HepG2 (cell line): ENCODE measurements around the gene DAD1. TPM values are rescaled to one million over a fixed set of nuclear protein-coding genes. Genes with fewer than 3 reads are reported as not detected.

Experiments used
- CC2D1A ChIP-seq: sonication (generic); formaldehyde crosslinking; IDR thresholded peaks from 2 replicates; pipeline ENCODE4 v1.8.1; 2023; ENCODE audit warnings: mild to moderate bottlenecking, missing genetic modification reagents
- CREB1 ChIP-seq, 2 experiments: fragments of 450-650 bp in 1 of 2; IDR thresholded peaks; 2 replicates each; pipeline ENCODE4 v1.6.1; 2016 to 2017; ENCODE audit warnings: control low read depth in 1 of 2, mild to moderate bottlenecking in 1 of 2, missing compliant biosample characterization in 1 of 2, missing genetic modification characterization in 1 of 2
- HMG20A ChIP-seq: IDR thresholded peaks from 2 replicates; pipeline ENCODE4 v1.6.1; 2016; ENCODE audit warnings: borderline replicate concordance
- HMGA1 ChIP-seq: sonication (generic); formaldehyde crosslinking; conservative IDR thresholded peaks from 2 replicates; pipeline ENCODE4 v1.4.0; 2020; ENCODE audit warnings: missing genetic modification reagents
- KDM1A ChIP-seq: IDR thresholded peaks from 2 replicates; pipeline ENCODE4 v1.6.1; 2016; ENCODE audit warnings: missing compliant biosample characterization
- KLF11 ChIP-seq: IDR thresholded peaks from 2 replicates; pipeline ENCODE4 v1.6.1; 2016; ENCODE audit warnings: missing compliant biosample characterization
- MBNL3 ChIP-seq: fragments of 250-450 bp; sonication (Bioruptor Pico); conservative IDR thresholded peaks from 2 replicates; pipeline ENCODE4 v1.8.0; 2022; ENCODE audit warnings: mild to moderate bottlenecking, inconsistent platforms
- MLLT10 ChIP-seq: sonication (generic); formaldehyde crosslinking; IDR thresholded peaks from 2 replicates; pipeline ENCODE4 v1.4.0; 2020; ENCODE audit warnings: missing genetic modification reagents
- NFYB ChIP-seq: sonication (generic); formaldehyde crosslinking; IDR thresholded peaks from 2 replicates; pipeline ENCODE4 v1.4.0; 2020; ENCODE audit warnings: missing genetic modification reagents
- SIN3B ChIP-seq: fragments of 150-350 bp; IDR thresholded peaks from 2 replicates; pipeline ENCODE4 v1.6.1; 2014; ENCODE audit warnings: low read length
- TAF15 ChIP-seq: fragments of 200-400 bp; formaldehyde crosslinking; IDR thresholded peaks from one replicate; pipeline ENCODE4 v1.6.1; 2018; ENCODE audit warnings: mild to moderate bottlenecking, low read depth, low read length; ENCODE audit not compliant: poor library complexity, severe bottlenecking
- TARDBP ChIP-seq: sonication (generic); formaldehyde crosslinking; IDR thresholded peaks from 2 replicates; pipeline ENCODE4 v1.8.0; 2022; ENCODE audit warnings: mild to moderate bottlenecking, missing genetic modification reagents
- TRIM22 ChIP-seq: fragments of 450-650 bp; IDR thresholded peaks from 2 replicates; pipeline ENCODE4 v1.6.1; 2017
- ZFP36 ChIP-seq: fragments of 150-350 bp; IDR thresholded peaks from 2 replicates; pipeline ENCODE4 v1.6.1; 2018; ENCODE audit warnings: borderline replicate concordance, low read length, low read depth; ENCODE audit not compliant: partially characterized antibody
- ZNF160 ChIP-seq: sonication (generic); formaldehyde crosslinking; IDR thresholded peaks from 2 replicates; pipeline ENCODE4 v1.8.0; 2022; ENCODE audit warnings: mild to moderate bottlenecking, inconsistent platforms, missing genetic modification reagents
- ZNF576 ChIP-seq: sonication (generic); formaldehyde crosslinking; IDR thresholded peaks from 2 replicates; pipeline ENCODE4 v1.4.0; 2020; ENCODE audit warnings: mild to moderate bottlenecking, missing genetic modification reagents
- ZNF619 ChIP-seq: sonication (generic); formaldehyde crosslinking; IDR thresholded peaks from 2 replicates; pipeline ENCODE4 v1.4.0; 2020; ENCODE audit warnings: mild to moderate bottlenecking, missing genetic modification reagents
- polyA plus RNA-seq, 8 experiments: library from polyadenylated mRNA; depleted of rRNA in 3 of 8; stranded (reverse) in 7 of 8; unstranded in 1 of 8; fragments of >200 nt; fragmentation: Illumina TruSeq in 4 of 8; extraction: Trizol in 4 of 8; gene quantifications; 2 replicates each; pipeline versions ENCODE4 v1.2.1 to v1.2.3, GENCODE V29; 2011 to 2016; ENCODE audit warnings: low read depth in 4 of 8, missing spikeins in 1 of 8, mixed read lengths in 1 of 8; ENCODE audit not compliant: insufficient read depth in 1 of 8
- total RNA-seq, 5 experiments: library from RNA; depleted of rRNA; stranded (reverse); fragments of >200 nt; fragmentation: Illumina TruSeq; extraction: Trizol; gene quantifications; 2 replicates each; pipeline ENCODE4 v1.2.3, GENCODE V29; 2016; ENCODE audit warnings: low read depth in 1 of 5
- TF ChIP-seq, protein P1 (sequence below), 2 experiments: sonication (generic) in 1 of 2; formaldehyde crosslinking in 1 of 2; IDR thresholded peaks; 2 replicates each; pipeline versions ENCODE4 v1.4.0 to v1.6.1; 2016 to 2020; ENCODE audit warnings: borderline replicate concordance in 1 of 2, low read depth in 1 of 2, mild to moderate bottlenecking in 1 of 2, missing genetic modification reagents in 1 of 2
- TF ChIP-seq, protein P2 (sequence below): sonication (generic); formaldehyde crosslinking; IDR thresholded peaks from 2 replicates; pipeline ENCODE4 v1.4.0; 2020; ENCODE audit warnings: missing genetic modification reagents
- TF ChIP-seq, protein P3 (sequence below): sonication (generic); formaldehyde crosslinking; IDR thresholded peaks from 2 replicates; pipeline ENCODE4 v1.9.0; 2022; ENCODE audit warnings: missing genetic modification reagents, mild to moderate bottlenecking, borderline replicate concordance

Gene DAD1
- total and polyA plus RNA-seq, 2 of the 13 experiments (the other 11 are each of a cell fraction or from before 2014, with no cell fraction given), result 558 to 626 TPM

DNA sequence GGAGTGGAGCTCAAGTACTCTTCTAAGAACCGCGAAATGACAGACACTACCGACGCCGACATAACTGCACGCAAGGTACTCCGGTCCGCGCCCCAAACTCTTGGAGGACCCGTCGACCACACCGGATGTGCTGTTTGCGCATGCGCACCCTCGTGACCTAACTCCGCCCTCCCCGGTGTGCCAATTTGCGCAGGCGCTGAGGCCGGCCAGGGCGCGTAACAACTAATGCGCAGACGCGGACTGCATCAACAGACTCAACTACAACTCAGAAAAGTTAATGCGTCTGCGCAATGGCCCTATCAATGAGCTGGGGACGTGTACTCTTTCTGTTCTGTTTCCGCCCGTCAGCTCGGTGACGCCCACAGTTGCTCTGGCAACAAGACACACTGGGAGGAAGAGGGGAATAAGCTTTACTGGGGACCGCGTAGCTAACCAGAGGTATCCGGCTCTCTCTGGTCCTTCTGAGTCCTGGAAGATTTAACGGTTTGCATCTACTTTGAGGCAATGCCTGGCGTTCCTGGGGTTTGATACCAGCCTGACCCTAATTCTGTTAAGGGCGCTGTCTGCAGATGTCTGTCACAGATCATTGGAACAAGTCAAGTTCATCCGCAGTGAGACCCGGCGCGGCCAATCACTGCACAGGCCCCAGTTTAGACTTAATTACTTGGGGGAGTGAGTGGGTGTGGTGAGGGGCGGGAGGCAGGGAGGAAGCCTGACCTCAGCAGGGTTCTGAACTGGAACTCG lies at the start of gene DAD1 (continued):
- TF ChIP-seq, protein P1, sequence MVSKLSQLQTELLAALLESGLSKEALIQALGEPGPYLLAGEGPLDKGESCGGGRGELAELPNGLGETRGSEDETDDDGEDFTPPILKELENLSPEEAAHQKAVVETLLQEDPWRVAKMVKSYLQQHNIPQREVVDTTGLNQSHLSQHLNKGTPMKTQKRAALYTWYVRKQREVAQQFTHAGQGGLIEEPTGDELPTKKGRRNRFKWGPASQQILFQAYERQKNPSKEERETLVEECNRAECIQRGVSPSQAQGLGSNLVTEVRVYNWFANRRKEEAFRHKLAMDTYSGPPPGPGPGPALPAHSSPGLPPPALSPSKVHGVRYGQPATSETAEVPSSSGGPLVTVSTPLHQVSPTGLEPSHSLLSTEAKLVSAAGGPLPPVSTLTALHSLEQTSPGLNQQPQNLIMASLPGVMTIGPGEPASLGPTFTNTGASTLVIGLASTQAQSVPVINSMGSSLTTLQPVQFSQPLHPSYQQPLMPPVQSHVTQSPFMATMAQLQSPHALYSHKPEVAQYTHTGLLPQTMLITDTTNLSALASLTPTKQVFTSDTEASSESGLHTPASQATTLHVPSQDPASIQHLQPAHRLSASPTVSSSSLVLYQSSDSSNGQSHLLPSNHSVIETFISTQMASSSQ (IDR thresholded peaks at IDR 0.05; ENCODE audit: low read depth), result no peak; the same call in 1 of the 2 replicates
- TF ChIP-seq, protein P1 (CRISPR knock-in tag; IDR thresholded peaks at IDR 0.05; ENCODE audit: borderline replicate concordance), result peak; percentile 57
- TF ChIP-seq HMG20A (0 out of 2 replicates have a peak, but pooled peaks have one; percentile 39), CREB1 (IDR thresholded peaks at IDR 0.05) (peak; percentile 89), CREB1 (CRISPR knock-in tag; IDR thresholded peaks at IDR 0.05) (no peak; the same call in 1 of the 2 replicates), HMGA1 (CRISPR knock-in tag) (no peak), TARDBP (no peak; the same call in 1 of the 2 replicates), NFYB (peak; percentile 61), SIN3B (no peak), KDM1A (CRISPR knock-in tag) (peak; percentile 73), ZFP36 (no peak), ZNF160 (CRISPR knock-in tag) (peak; percentile 65; the same call in 1 of the 2 replicates), CC2D1A (no peak), ZNF576 (CRISPR knock-in tag) (peak; percentile 42; the same call in 1 of the 2 replicates), MBNL3 (CRISPR knock-in tag) (no peak), TAF15 (peak; percentile 83), TRIM22 (no peak), KLF11 (CRISPR knock-in tag) (peak; percentile 8; the same call in 1 of the 2 replicates), MLLT10 (CRISPR knock-in tag) (no peak), ZNF619 (CRISPR knock-in tag) (peak; percentile 39)
- TF ChIP-seq, protein P2, sequence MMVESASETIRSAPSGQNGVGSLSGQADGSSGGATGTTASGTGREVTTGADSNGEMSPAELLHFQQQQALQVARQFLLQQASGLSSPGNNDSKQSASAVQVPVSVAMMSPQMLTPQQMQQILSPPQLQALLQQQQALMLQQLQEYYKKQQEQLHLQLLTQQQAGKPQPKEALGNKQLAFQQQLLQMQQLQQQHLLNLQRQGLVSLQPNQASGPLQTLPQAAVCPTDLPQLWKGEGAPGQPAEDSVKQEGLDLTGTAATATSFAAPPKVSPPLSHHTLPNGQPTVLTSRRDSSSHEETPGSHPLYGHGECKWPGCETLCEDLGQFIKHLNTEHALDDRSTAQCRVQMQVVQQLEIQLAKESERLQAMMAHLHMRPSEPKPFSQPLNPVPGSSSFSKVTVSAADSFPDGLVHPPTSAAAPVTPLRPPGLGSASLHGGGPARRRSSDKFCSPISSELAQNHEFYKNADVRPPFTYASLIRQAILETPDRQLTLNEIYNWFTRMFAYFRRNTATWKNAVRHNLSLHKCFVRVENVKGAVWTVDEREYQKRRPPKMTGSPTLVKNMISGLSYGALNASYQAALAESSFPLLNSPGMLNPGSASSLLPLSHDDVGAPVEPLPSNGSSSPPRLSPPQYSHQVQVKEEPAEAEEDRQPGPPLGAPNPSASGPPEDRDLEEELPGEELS (CRISPR knock-in tag), result peak; percentile 35
- TF ChIP-seq, protein P3, sequence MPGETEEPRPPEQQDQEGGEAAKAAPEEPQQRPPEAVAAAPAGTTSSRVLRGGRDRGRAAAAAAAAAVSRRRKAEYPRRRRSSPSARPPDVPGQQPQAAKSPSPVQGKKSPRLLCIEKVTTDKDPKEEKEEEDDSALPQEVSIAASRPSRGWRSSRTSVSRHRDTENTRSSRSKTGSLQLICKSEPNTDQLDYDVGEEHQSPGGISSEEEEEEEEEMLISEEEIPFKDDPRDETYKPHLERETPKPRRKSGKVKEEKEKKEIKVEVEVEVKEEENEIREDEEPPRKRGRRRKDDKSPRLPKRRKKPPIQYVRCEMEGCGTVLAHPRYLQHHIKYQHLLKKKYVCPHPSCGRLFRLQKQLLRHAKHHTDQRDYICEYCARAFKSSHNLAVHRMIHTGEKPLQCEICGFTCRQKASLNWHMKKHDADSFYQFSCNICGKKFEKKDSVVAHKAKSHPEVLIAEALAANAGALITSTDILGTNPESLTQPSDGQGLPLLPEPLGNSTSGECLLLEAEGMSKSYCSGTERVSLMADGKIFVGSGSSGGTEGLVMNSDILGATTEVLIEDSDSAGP, result peak; percentile 91
